Fibroblast of villous mesenchyme (primary cell): ENCODE results near the gene STRBP. TPM values are rescaled to one million over a fixed set of nuclear protein-coding genes. Genes with fewer than 3 reads are reported as not detected.

Experiments used
- DNase-seq: peaks from one replicate; pipeline ENCODE4 v3.0.0-alpha.2; 2010; ENCODE audit warnings: low read depth
- H3K4me3 ChIP-seq: 2 replicates; pipeline ENCODE4 v1.5.1; 2011; ENCODE audit warnings: low read depth, mild to moderate bottlenecking, low read length
- CTCF ChIP-seq: IDR thresholded peaks from 2 replicates; pipeline ENCODE4 v1.5.1; 2012; ENCODE audit warnings: low read depth, mild to moderate bottlenecking, low read length; ENCODE audit not compliant: insufficient read depth
- total RNA-seq: library from RNA; depleted of rRNA; stranded (reverse); fragments of >200 nt; gene quantifications from 2 replicates; pipeline ENCODE4 v1.2.3, GENCODE V29; 2012

Gene STRBP
- total RNA-seq = 2.6 and 4.3 TPM in 2 replicates

GRCh38 chr9:123268465-123269259, at the start of gene STRBP:
Gene STRBP, minus strand, starts transcription at chr9:123268586. Its CDS starts 84,452 bp downstream, at chr9:123184134.
- TF ChIP-seq CTCF = no peak
- DNase-seq = peak; percentile 75
- H3K4me3 ChIP-seq = peak within 1 kb of the TSS; percentile 71

DNA sequence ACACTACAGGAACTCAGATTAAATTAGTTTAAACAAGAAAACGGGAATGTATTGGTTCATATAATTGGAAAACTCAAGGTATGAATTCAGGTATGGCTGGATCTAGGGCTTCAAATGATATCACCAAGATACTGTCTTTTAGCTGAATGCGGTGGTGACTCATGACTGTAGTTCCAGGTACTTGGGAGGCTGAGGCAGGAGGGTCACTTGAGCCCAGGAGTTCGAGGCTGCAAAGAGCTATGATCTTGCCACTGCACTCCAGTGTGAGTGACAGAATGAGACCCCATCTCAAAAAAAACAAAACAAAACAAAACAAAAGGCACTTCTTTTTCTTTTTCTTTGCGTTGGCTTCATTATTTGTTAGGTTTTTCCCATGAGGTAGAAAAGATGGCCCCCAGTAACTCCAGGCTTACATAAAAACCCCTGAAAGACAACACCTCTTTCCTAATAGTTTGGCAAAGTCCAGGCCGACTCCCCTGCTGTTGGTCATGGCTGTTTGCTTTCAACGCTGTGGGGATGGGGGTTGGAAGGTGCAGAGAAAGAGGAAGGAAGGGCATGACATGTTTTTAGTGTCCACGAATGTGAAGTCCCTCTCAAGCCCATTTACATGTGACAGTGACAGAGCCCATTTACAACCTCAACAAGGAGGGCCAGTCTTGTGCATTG, 47.8 kb upstream of the STRBP start:
- DNase-seq = no peak

DNA sequence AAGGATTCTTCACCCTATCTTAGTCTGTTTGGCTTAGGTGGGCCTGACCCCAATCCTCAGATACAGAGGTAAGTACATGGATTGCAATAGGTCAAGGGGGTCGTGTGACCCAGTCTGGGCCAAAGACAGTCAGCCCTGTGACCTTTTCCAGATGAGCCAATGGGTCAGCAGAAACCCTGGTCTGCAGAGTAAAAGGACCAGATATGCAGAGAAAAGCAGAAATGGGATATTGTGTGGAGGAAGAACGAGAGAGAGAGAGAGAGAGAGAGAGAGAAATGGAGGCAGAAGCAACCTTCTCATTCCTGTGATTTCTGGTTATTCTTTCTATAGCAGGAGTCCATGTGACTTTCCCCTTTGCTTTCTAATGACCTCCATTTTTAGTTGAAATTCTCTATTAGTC, 47.2 kb upstream of the STRBP start:
- TF ChIP-seq CTCF = no peak
- DNase-seq = no peak
- no peak overlapping the region for H3K4me3 ChIP-seq

More for the DNA sequence above, 47.8 kb upstream of the STRBP start:
- no peak overlapping the region for H3K4me3 ChIP-seq
- no peak for TF ChIP-seq CTCF

DNA sequence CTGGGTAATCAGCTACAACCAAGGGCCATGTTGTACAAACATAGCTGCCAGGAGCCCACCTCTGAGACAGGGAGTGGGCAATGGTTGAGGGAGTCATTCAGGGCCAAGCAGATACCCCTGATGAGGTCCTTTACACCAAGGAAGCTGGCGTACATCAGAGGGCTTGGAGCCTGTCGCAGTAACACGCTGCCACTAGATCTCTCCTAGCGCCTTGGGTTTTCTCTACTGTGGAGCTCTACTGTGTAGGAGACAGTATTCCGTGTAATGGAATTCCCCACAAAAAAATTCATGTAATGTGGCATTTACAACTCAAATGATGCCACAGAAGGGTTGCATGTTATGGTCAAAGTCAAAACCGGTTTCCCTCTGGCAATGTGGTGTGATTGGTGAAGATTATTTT, 46.2 kb upstream of the STRBP start:
- no peak for TF ChIP-seq CTCF
- no peak overlapping the region for H3K4me3 ChIP-seq
- no peak for DNase-seq

DNA sequence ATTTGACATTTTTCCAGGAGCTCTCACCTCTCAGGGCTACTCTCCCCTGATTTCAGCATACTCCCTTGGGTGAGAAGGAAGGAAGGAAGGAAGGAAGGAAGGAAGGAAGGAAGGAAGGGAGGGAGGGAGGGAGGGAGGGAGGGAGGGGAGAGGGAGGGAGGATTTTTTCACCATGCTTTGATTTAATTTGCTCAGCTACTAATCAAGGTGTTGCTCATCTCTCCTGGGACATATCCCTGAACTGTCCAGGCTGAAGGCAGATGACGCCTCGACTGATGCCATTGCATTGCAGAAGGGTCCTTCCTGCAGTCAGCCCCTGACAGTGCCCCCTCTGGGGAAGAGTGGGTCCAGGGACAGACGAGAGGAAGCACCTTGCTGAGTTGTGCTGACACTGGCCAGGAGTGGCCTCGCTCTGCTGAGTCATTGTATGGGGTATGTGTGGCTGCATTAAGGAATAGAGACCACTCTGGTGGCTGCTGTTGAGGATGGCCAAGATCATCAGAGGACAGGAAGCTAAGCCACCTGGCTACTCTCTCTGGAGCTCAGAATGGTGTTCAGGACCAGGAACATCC, 44.0 kb upstream of the STRBP start:
- TF ChIP-seq CTCF = no peak
- DNase-seq = no peak
- no peak overlapping the region for H3K4me3 ChIP-seq

GRCh38 chr9:123311250-123311752, 42.9 kb upstream of the STRBP start:
- no peak overlapping the region for H3K4me3 ChIP-seq
- no peak for DNase-seq
- TF ChIP-seq CTCF = no peak
